H9 (cell line): ENCODE results near the gene CHID1. TPM values are rescaled to one million over a fixed set of nuclear protein-coding genes. Genes with fewer than 3 reads are reported as not detected.

ENCODE experiments used
- DNase-seq: peaks from one replicate; pipeline ENCODE4 v3.0.0-alpha.2; 2017
- H2AFZ ChIP-seq: one replicate; pipeline ENCODE4 v1.6.1; 2013; ENCODE audit warnings: mild to moderate bottlenecking, low read length, control low read depth, moderate library complexity
- H2AK5ac ChIP-seq: 2 replicates; pipeline ENCODE4 v1.6.1; 2013; ENCODE audit warnings: low read length, control low read depth, mixed read lengths; ENCODE audit not compliant: insufficient read length
- H2BK120ac ChIP-seq: one replicate; pipeline ENCODE4 v1.6.1; 2013; ENCODE audit warnings: low read depth, mild to moderate bottlenecking, low read length, control low read depth, inconsistent platforms; ENCODE audit not compliant: poor library complexity, severe bottlenecking
- H2BK12ac ChIP-seq: 2 replicates; pipeline ENCODE4 v1.6.1; 2013; ENCODE audit warnings: low read length, control low read depth, mixed read lengths, low read depth; ENCODE audit not compliant: insufficient read length
- H2BK15ac ChIP-seq: 2 replicates; pipeline ENCODE4 v1.6.1; 2013; ENCODE audit warnings: low read depth, low read length, control low read depth
- H2BK20ac ChIP-seq: one replicate; pipeline ENCODE4 v1.6.1; 2013; ENCODE audit warnings: low read depth, mild to moderate bottlenecking, low read length, control low read depth, inconsistent platforms; ENCODE audit not compliant: poor library complexity, severe bottlenecking
- H2BK5ac ChIP-seq: 2 replicates; pipeline ENCODE4 v1.6.1; 2013; ENCODE audit warnings: low read length, control low read depth, mixed read lengths; ENCODE audit not compliant: insufficient read length
- H3K14ac ChIP-seq: 2 replicates; pipeline ENCODE4 v1.6.1; 2013; ENCODE audit warnings: low read length, control low read depth; ENCODE audit not compliant: insufficient read depth
- H3K18ac ChIP-seq: 2 replicates; pipeline ENCODE4 v1.6.1; 2013; ENCODE audit warnings: low read depth, mild to moderate bottlenecking, mixed read lengths, low read length, control low read depth; ENCODE audit not compliant: insufficient read length
- H3K23ac ChIP-seq: 2 replicates; pipeline ENCODE4 v1.6.1; 2013; ENCODE audit warnings: low read length, control low read depth, mixed read lengths, low read depth; ENCODE audit not compliant: insufficient read length
- H3K23me2 ChIP-seq: 2 replicates; pipeline ENCODE4 v1.6.1; 2013; ENCODE audit warnings: low read depth, mild to moderate bottlenecking, mixed read lengths, low read length, control low read depth; ENCODE audit not compliant: insufficient read length, poor library complexity, severe bottlenecking
- H3K27ac ChIP-seq: 2 replicates; pipeline ENCODE4 v1.5.1; 2013; ENCODE audit warnings: low read length, control low read depth, mixed read lengths, low read depth; ENCODE audit not compliant: insufficient read length
- H3K27me3 ChIP-seq: 2 replicates; pipeline ENCODE4 v1.6.1; 2013; ENCODE audit warnings: low read length, control low read depth, inconsistent platforms; ENCODE audit not compliant: insufficient read depth
- H3K4ac ChIP-seq: 2 replicates; pipeline ENCODE4 v1.6.1; 2013; ENCODE audit warnings: low read depth, mild to moderate bottlenecking, control low read depth, inconsistent platforms, low read length, moderate library complexity
- H3K4me1 ChIP-seq: 2 replicates; pipeline ENCODE4 v1.6.1; 2013; ENCODE audit warnings: low read length, control low read depth, inconsistent platforms; ENCODE audit not compliant: insufficient read depth
- H3K4me2 ChIP-seq: 2 replicates; pipeline ENCODE4 v1.6.1; 2013; ENCODE audit warnings: low read length, control low read depth, mixed read lengths; ENCODE audit not compliant: insufficient read length, insufficient read depth
- H3K56ac ChIP-seq: 2 replicates; pipeline ENCODE4 v1.6.1; 2013; ENCODE audit warnings: low read depth, mild to moderate bottlenecking, mixed read lengths, low read length, control low read depth; ENCODE audit not compliant: insufficient read length
- H3K79me1 ChIP-seq: 2 replicates; pipeline ENCODE4 v1.6.1; 2013; ENCODE audit warnings: low read depth, mild to moderate bottlenecking, moderate library complexity, low read length, control low read depth, inconsistent platforms; ENCODE audit not compliant: insufficient read depth, poor library complexity, severe bottlenecking
- H3K79me2 ChIP-seq: 2 replicates; pipeline ENCODE4 v1.6.1; 2013; ENCODE audit warnings: low read length, control low read depth, inconsistent platforms; ENCODE audit not compliant: insufficient read depth
- H3K9ac ChIP-seq: 2 replicates; pipeline ENCODE4 v1.6.1; 2013; ENCODE audit warnings: low read length, control low read depth, mixed read lengths; ENCODE audit not compliant: insufficient read length; ENCODE audit errors: extremely low read depth
- H3K9me3 ChIP-seq: one replicate; pipeline ENCODE4 v1.6.1; 2013; ENCODE audit warnings: low read depth, low read length, inconsistent platforms; ENCODE audit not compliant: control insufficient read depth
- H3T11ph ChIP-seq: one replicate; pipeline ENCODE4 v1.6.1; 2013; ENCODE audit warnings: mild to moderate bottlenecking, low read length, control low read depth, inconsistent platforms
- H4K20me1 ChIP-seq: one replicate; pipeline ENCODE4 v1.6.1; 2013; ENCODE audit not compliant: control insufficient read depth, insufficient read length, insufficient read depth
- H4K5ac ChIP-seq: 2 replicates; pipeline ENCODE4 v1.6.1; 2013; ENCODE audit warnings: low read depth, mild to moderate bottlenecking, mixed read lengths, low read length, control low read depth; ENCODE audit not compliant: insufficient read length
- H4K8ac ChIP-seq: replicated peaks from 2 replicates; pipeline ENCODE4 v1.6.1; 2013; ENCODE audit warnings: low read length, control low read depth, mixed read lengths, low read depth; ENCODE audit not compliant: insufficient read length
- H4K91ac ChIP-seq: 2 replicates; pipeline ENCODE4 v1.6.1; 2013; ENCODE audit warnings: low read depth, mild to moderate bottlenecking, moderate library complexity, mixed read lengths, low read length, control low read depth; ENCODE audit not compliant: insufficient read length
- H3K27ac Mint-ChIP-seq, 3 experiments: 2 replicates in 2 of 3; 3 replicates in 1 of 3; pipeline ENCODE4 v1.8.0; 2020 to 2021; ENCODE audit warnings: mixed read lengths in 3 of 3, mild to moderate bottlenecking in 1 of 3, moderate library complexity in 1 of 3
- H3K27me3 Mint-ChIP-seq: 2 replicates; pipeline ENCODE4 v1.8.0; 2021; ENCODE audit warnings: low read depth, mild to moderate bottlenecking, moderate library complexity, mixed read lengths
- H3K36me3 Mint-ChIP-seq, 3 experiments: 2 replicates in 2 of 3; 3 replicates in 1 of 3; pipeline ENCODE4 v1.8.0; 2020 to 2021; ENCODE audit warnings: low read depth in 3 of 3, mixed read lengths in 3 of 3; ENCODE audit not compliant: insufficient read depth in 1 of 3
- H3K4me1 Mint-ChIP-seq, 2 experiments: 2 replicates each; pipeline ENCODE4 v1.8.0; 2020; ENCODE audit warnings: mixed read lengths in 2 of 2
- H3K4me3 Mint-ChIP-seq, 2 experiments: 2 replicates in 1 of 2; 3 replicates in 1 of 2; pipeline ENCODE4 v1.8.0; 2020 to 2021; ENCODE audit warnings: mild to moderate bottlenecking in 2 of 2, mixed read lengths in 2 of 2, moderate library complexity in 1 of 2
- H3K9me3 Mint-ChIP-seq, 2 experiments: 2 replicates in 1 of 2; 3 replicates in 1 of 2; pipeline ENCODE4 v1.8.0; 2020; ENCODE audit warnings: mild to moderate bottlenecking in 2 of 2, mixed read lengths in 2 of 2, moderate library complexity in 1 of 2
- CTCF ChIP-seq: fragments of 200-600 bp; sonication (generic); conservative IDR thresholded peaks from 3 replicates; pipeline ENCODE4 v1.8.0; 2021; ENCODE audit warnings: antibody characterized with exemption, mild to moderate bottlenecking
- WGBS: extraction: QIAGEN DNeasy Blood & Tissue Kit; methylation state at CpG from one replicate; pipeline ENCODE4 v1.1.7; 2013; ENCODE audit warnings: missing lambda C conversion rate, low lambda C conversion rate, mixed read lengths; ENCODE audit not compliant: insufficient read length; ENCODE audit errors: extremely low coverage; 5-methylcytosine and 5-hydroxymethylcytosine counted together
- total RNA-seq: library from RNA; stranded (reverse); gene quantifications from 2 replicates; pipeline ENCODE4 v1.2.1, GENCODE V29; 2021

Gene CHID1
- total RNA-seq, 1 experiment from 2014 or later, result 89.4 TPM

- no peak overlapping the region for H2BK5ac ChIP-seq
- H2BK15ac ChIP-seq, result no peak overlapping the region
- no peaks in the 10 kb centered on the region for H3K79me1 ChIP-seq
- H4K20me1 ChIP-seq, result no peaks in the 10 kb centered on the region
- H3K4me1 Mint-ChIP-seq, result peaks cover 2 to 3% of the 10 kb centered on the region in 2 experiments; a peak in 3 of 4 replicates
- no peak overlapping the region for H3K56ac ChIP-seq
- no peak overlapping the region for H3K23ac ChIP-seq
- peaks cover 27 to 52% (median 52%) of the 10 kb centered on the region in 3 experiments for H3K36me3 Mint-ChIP-seq
- no peak overlapping the region for H2AK5ac ChIP-seq
- H3K27ac ChIP-seq, result no peak overlapping the region
- H4K8ac ChIP-seq, result no peak overlapping the region
- no peak overlapping the region; a peak in 1 of 7 replicates for H3K27ac Mint-ChIP-seq
- H3K9me3 ChIP-seq, result no peaks in the 10 kb centered on the region
- H2BK12ac ChIP-seq, result no peak overlapping the region
- no peaks in the 10 kb centered on the region for H3K23me2 ChIP-seq
- no peak overlapping the region for H2BK120ac ChIP-seq
- H3T11ph ChIP-seq, result no peak overlapping the region
- no peak overlapping the region for H3K14ac ChIP-seq
- H2BK20ac ChIP-seq, result no peak overlapping the region
- no peak overlapping the region for H3K9ac ChIP-seq
- peak; percentile 36; the same call in 2 of the 3 replicates for TF ChIP-seq CTCF
- H4K5ac ChIP-seq, result no peak overlapping the region
- H3K4me1 ChIP-seq, result 0 out of 2 replicates have a peak, but pooled peaks cover 2% of the 10 kb centered on the region
- H2AFZ ChIP-seq, result no peak overlapping the region
- H3K79me2 ChIP-seq, result no peaks in the 10 kb centered on the region
- H3K4ac ChIP-seq, result no peak overlapping the region
- H3K9me3 Mint-ChIP-seq, result no peaks in the 10 kb centered on the region
- H3K27me3 ChIP-seq, result no peaks in the 10 kb centered on the region
- WGBS, result no CpG with 5 or more reads among the region's 14 CpGs
- H3K4me2 ChIP-seq, result no peak overlapping the region
- no peak overlapping the region for H3K4me3 Mint-ChIP-seq
- H3K27me3 Mint-ChIP-seq, result no peaks in the 10 kb centered on the region
- no peak overlapping the region for H3K18ac ChIP-seq
- no peak for DNase-seq
- no peak overlapping the region for H4K91ac ChIP-seq
Observed at GRCh38 chr11:880447-880846, 30.2 kb downstream of the CHID1 start.
